Measurements from ENCODE around the gene CNIH3. TPM values are rescaled to one million over a fixed set of nuclear protein-coding genes. Genes with fewer than 3 reads are reported as not detected.
"Not testable (repeated sequence)": the region's sequence is repeated elsewhere in the genome, so short reads cannot be mapped to it uniquely, and the experiment has no call there.

Gene CNIH3
- polyA plus RNA-seq, 3 donors = 10.2 to 12.6 (median 10.5) TPM

GRCh38 chr1:224700918-224701531, 84.9 kb downstream of the CNIH3 start:
- no peak for DNase-seq (ENCODE audit: extremely low read depth in 1 of 11, low read depth in 9 of 11, low spot score in 4 of 11)

- DNase-seq (ENCODE audit: extremely low read depth in 1 of 11, low read depth in 9 of 11, low spot score in 4 of 11) = no peak
These were observed 87.6 kb downstream of the CNIH3 start for GRCh38 chr1:224703702-224704101.

- DNase-seq (ENCODE audit: extremely low read depth in 1 of 11, low read depth in 9 of 11, low spot score in 4 of 11) = no peak
These were observed 88.1 kb downstream of the CNIH3 start for GRCh38 chr1:224704107-224704735.

GRCh38 chr1:224705578-224705977, 89.5 kb downstream of the CNIH3 start:
- no peak for DNase-seq (ENCODE audit: extremely low read depth in 1 of 11, low read depth in 9 of 11, low spot score in 4 of 11)

- DNase-seq (ENCODE audit: extremely low read depth in 1 of 11, low read depth in 9 of 11, low spot score in 4 of 11) = no peak
These were observed 92.0 kb downstream of the CNIH3 start for GRCh38 chr1:224707843-224708725.

- no peak for DNase-seq (ENCODE audit: extremely low read depth in 1 of 11, low read depth in 9 of 11, low spot score in 4 of 11)
These were observed 94.1 kb downstream of the CNIH3 start for GRCh38 chr1:224710196-224710595.

- not testable (repeated sequence) for DNase-seq (ENCODE audit: extremely low read depth in 1 of 11, low read depth in 9 of 11, low spot score in 4 of 11)
These were observed 95.2 kb downstream of the CNIH3 start for GRCh38 chr1:224711231-224711756.

- no peak for DNase-seq (ENCODE audit: extremely low read depth in 1 of 11, low read depth in 9 of 11, low spot score in 4 of 11)
These were observed 95.8 kb downstream of the CNIH3 start for GRCh38 chr1:224711876-224712275.

- DNase-seq (ENCODE audit: extremely low read depth in 1 of 11, low read depth in 9 of 11, low spot score in 4 of 11) = no peak
These were observed 97.1 kb downstream of the CNIH3 start for GRCh38 chr1:224713228-224713627.

- DNase-seq (ENCODE audit: extremely low read depth in 1 of 11, low read depth in 9 of 11, low spot score in 4 of 11) = no peak
These were observed 98.4 kb downstream of the CNIH3 start for GRCh38 chr1:224714553-224714952.

- DNase-seq (ENCODE audit: extremely low read depth in 1 of 11, low read depth in 9 of 11, low spot score in 4 of 11) = no peak
These were observed 102.4 kb downstream of the CNIH3 start for GRCh38 chr1:224718470-224719053.

GRCh38 chr1:224719716-224720115, 103.6 kb downstream of the CNIH3 start:
- no peak for DNase-seq (ENCODE audit: extremely low read depth in 1 of 11, low read depth in 9 of 11, low spot score in 4 of 11)

- DNase-seq (ENCODE audit: extremely low read depth in 1 of 11, low read depth in 9 of 11, low spot score in 4 of 11) = no peak
These were observed 104.1 kb downstream of the CNIH3 start for GRCh38 chr1:224720216-224720615.

GRCh38 chr1:224721000-224721399, 104.9 kb downstream of the CNIH3 start:
- DNase-seq (ENCODE audit: extremely low read depth in 1 of 11, low read depth in 9 of 11, low spot score in 4 of 11) = no peak

GRCh38 chr1:224722838-224723237, 106.7 kb downstream of the CNIH3 start:
- DNase-seq (ENCODE audit: extremely low read depth in 1 of 11, low read depth in 9 of 11, low spot score in 4 of 11) = no peak

- DNase-seq (ENCODE audit: extremely low read depth in 1 of 11, low read depth in 9 of 11, low spot score in 4 of 11) = no peak
These were observed 108.4 kb downstream of the CNIH3 start for GRCh38 chr1:224724566-224724965.

GRCh38 chr1:224726441-224727182, 110.5 kb downstream of the CNIH3 start:
- no peak for DNase-seq (ENCODE audit: extremely low read depth in 1 of 11, low read depth in 9 of 11, low spot score in 4 of 11)

- DNase-seq (ENCODE audit: extremely low read depth in 1 of 11, low read depth in 9 of 11, low spot score in 4 of 11) = peak in 1 of 11 donors; percentile 41
These were observed 111.5 kb downstream of the CNIH3 start for GRCh38 chr1:224727351-224728289.

Data from renal cortex interstitium (tissue), 11 donors.